SK-N-SH treated with all-trans-retinoic acid at 6 μM for 48 hours (cell line): Measurements from ENCODE around the gene LAD1.

Experiments
- ATAC-seq: fragments of 200-7000 bp; cut with Tn5 transposase; 3 replicates; pipeline ENCODE4 v1.9.1; 2020; ENCODE audit warnings: mild to moderate bottlenecking, moderate library complexity
- ARNTL ChIP-seq: fragments of 450-650 bp; formaldehyde crosslinking; IDR thresholded peaks from 2 replicates; pipeline ENCODE4 v1.5.0; 2020; ENCODE audit warnings: low read depth, mild to moderate bottlenecking, moderate library complexity, borderline replicate concordance
- BACH2 ChIP-seq: fragments of 250-450 bp; sonication (Bioruptor Pico); IDR thresholded peaks from 2 replicates; pipeline ENCODE4 v1.9.0; 2021; ENCODE audit warnings: mild to moderate bottlenecking, borderline replicate concordance
- CSDC2 ChIP-seq: fragments of 250-450 bp; sonication (Bioruptor Pico); IDR thresholded peaks from 2 replicates; pipeline ENCODE4 v1.5.0; 2020; ENCODE audit warnings: mild to moderate bottlenecking, moderate library complexity
- ESRRG ChIP-seq: fragments of 250-450 bp; sonication (Bioruptor Pico); IDR thresholded peaks from 2 replicates; pipeline ENCODE4 v1.6.1; 2021; ENCODE audit warnings: mild to moderate bottlenecking
- GLIS3 ChIP-seq: fragments of 250-450 bp; sonication (Bioruptor Pico); IDR thresholded peaks from 2 replicates; pipeline ENCODE4 v1.5.0; 2020; ENCODE audit warnings: mild to moderate bottlenecking, moderate library complexity
- ISL1 ChIP-seq: fragments of 250-450 bp; sonication (Bioruptor Pico); IDR thresholded peaks from 2 replicates; pipeline ENCODE4 v2.1.2; 2022; ENCODE audit warnings: mild to moderate bottlenecking, moderate library complexity
- PPARA ChIP-seq: fragments of 250-450 bp; sonication (Bioruptor Pico); IDR thresholded peaks from 2 replicates; pipeline ENCODE4 v1.5.0; 2020; ENCODE audit warnings: mild to moderate bottlenecking, borderline replicate concordance
- RARB ChIP-seq: fragments of 250-450 bp; sonication (Bioruptor Pico); IDR thresholded peaks from 2 replicates; pipeline ENCODE4 v1.8.0; 2021; ENCODE audit warnings: mild to moderate bottlenecking, moderate library complexity
- SNAI2 ChIP-seq: fragments of 250-450 bp; sonication (Bioruptor Pico); IDR thresholded peaks from 2 replicates; pipeline ENCODE4 v1.5.0; 2020; ENCODE audit warnings: mild to moderate bottlenecking, moderate library complexity
- TCF4 ChIP-seq: fragments of 250-450 bp; sonication (Bioruptor Pico); IDR thresholded peaks from 2 replicates; pipeline ENCODE4 v1.8.0; 2021; ENCODE audit warnings: mild to moderate bottlenecking, moderate library complexity, borderline replicate concordance
- TOX ChIP-seq: fragments of 250-450 bp; sonication (Bioruptor Pico); IDR thresholded peaks from 2 replicates; pipeline ENCODE4 v1.8.0; 2021; ENCODE audit warnings: mild to moderate bottlenecking, moderate library complexity, borderline replicate concordance
- ZC3H10 ChIP-seq: fragments of 250-450 bp; sonication (Bioruptor Pico); IDR thresholded peaks from 2 replicates; pipeline ENCODE4 v1.5.1; 2021; ENCODE audit warnings: mild to moderate bottlenecking, moderate library complexity
- ZFP3 ChIP-seq: fragments of 250-450 bp; sonication (Bioruptor Pico); IDR thresholded peaks from 2 replicates; pipeline ENCODE4 v1.5.0; 2020; ENCODE audit warnings: mild to moderate bottlenecking, moderate library complexity
- ZFP30 ChIP-seq: fragments of 450-650 bp; formaldehyde crosslinking; IDR thresholded peaks from 2 replicates; pipeline ENCODE4 v1.5.0; 2022; ENCODE audit warnings: mild to moderate bottlenecking, moderate library complexity
- ZNF565 ChIP-seq: fragments of 450-650 bp; formaldehyde crosslinking; conservative IDR thresholded peaks from 2 replicates; pipeline ENCODE4 v1.5.0; 2020; ENCODE audit warnings: low read depth, mild to moderate bottlenecking, moderate library complexity
- ZNF70 ChIP-seq: fragments of 450-650 bp; formaldehyde crosslinking; IDR thresholded peaks from 2 replicates; pipeline ENCODE4 v1.5.0; 2020; ENCODE audit warnings: mild to moderate bottlenecking, moderate library complexity
- ZNF8 ChIP-seq: fragments of 450-650 bp; formaldehyde crosslinking; IDR thresholded peaks from 2 replicates; pipeline ENCODE4 v1.5.0; 2020; ENCODE audit warnings: mild to moderate bottlenecking, moderate library complexity
- TF ChIP-seq, protein P1 (sequence below): fragments of 250-450 bp; sonication (Bioruptor Pico); IDR thresholded peaks from 2 replicates; pipeline ENCODE4 v1.5.0; 2020; ENCODE audit warnings: mild to moderate bottlenecking, moderate library complexity
- TF ChIP-seq, protein P2 (sequence below): fragments of 250-450 bp; sonication (Bioruptor Pico); IDR thresholded peaks from 2 replicates; pipeline ENCODE4 v1.5.1; 2021; ENCODE audit warnings: mild to moderate bottlenecking, moderate library complexity
- TF ChIP-seq, protein P3 (sequence below): fragments of 250-450 bp; sonication (Bioruptor Pico); IDR thresholded peaks from 2 replicates; pipeline ENCODE4 v1.8.0; 2020; ENCODE audit warnings: mild to moderate bottlenecking, moderate library complexity, borderline replicate concordance
- TF ChIP-seq, protein P4 (sequence below): fragments of 250-450 bp; sonication (Bioruptor Pico); IDR thresholded peaks from 2 replicates; pipeline ENCODE4 v1.5.1; 2020; ENCODE audit warnings: low read depth, mild to moderate bottlenecking, moderate library complexity
- TF ChIP-seq, protein P5 (sequence below): fragments of 250-450 bp; sonication (Bioruptor Pico); IDR thresholded peaks from 2 replicates; pipeline ENCODE4 v1.8.0; 2021; ENCODE audit warnings: low read depth, mild to moderate bottlenecking, moderate library complexity, borderline replicate concordance

The LAD1 gene

DNA sequence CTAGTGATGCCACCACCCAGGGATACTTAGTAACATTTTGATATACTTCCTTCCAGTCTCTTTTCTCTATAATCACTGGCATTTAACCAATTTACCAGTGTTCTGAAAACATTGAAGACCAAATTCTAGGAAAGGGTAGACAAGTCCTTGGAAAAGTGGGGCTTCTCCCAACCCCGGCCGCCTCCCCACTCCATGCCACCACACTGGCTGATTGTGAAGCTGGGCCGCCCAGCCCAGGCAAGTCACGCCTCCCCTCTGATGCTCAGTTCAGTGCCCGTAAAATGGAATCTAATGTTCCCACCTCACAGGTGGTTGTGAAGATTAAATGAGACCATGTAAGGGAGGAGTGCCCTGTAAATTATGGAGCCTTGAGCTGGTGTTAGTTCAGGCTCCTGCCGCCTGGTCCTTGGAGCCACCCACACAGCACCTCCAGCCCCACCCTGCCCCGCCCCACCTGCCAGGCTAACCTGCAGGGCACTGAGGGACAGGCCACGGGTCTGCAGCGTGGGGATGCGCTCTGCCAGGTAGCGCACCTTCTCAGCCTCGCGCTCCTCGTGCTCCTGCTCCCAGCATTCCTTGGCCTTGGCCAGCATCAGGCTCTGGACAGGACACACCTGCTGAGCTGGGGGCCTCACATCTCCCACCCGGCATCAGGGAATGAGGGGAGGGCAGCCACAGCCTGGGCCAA, 15.1 kb upstream of the LAD1 start:
- no peak for ATAC-seq

DNA sequence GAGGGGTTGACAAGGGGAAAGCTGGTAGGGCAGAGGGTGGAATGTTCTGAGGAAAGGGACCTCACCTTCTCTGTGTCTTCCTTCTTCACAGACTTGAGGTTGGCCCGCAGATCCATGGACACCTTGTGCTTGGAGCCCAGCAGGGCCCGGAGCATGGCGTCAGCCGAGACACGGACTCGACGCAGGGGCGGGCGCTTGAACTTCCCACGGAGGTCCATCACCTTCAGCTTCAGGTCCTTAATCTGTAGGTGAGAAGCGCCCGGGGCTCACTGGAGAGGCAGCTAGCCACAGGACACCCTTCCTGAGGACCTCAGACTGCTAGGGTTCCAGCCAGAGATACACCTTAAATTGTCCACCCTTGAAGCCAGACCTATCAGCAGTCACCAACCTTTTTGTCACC, 12.2 kb upstream of the LAD1 start:
- ATAC-seq: no peak
- no peak for TF ChIP-seq ARNTL (CRISPR knock-in tag)
- TF ChIP-seq, protein P1, sequence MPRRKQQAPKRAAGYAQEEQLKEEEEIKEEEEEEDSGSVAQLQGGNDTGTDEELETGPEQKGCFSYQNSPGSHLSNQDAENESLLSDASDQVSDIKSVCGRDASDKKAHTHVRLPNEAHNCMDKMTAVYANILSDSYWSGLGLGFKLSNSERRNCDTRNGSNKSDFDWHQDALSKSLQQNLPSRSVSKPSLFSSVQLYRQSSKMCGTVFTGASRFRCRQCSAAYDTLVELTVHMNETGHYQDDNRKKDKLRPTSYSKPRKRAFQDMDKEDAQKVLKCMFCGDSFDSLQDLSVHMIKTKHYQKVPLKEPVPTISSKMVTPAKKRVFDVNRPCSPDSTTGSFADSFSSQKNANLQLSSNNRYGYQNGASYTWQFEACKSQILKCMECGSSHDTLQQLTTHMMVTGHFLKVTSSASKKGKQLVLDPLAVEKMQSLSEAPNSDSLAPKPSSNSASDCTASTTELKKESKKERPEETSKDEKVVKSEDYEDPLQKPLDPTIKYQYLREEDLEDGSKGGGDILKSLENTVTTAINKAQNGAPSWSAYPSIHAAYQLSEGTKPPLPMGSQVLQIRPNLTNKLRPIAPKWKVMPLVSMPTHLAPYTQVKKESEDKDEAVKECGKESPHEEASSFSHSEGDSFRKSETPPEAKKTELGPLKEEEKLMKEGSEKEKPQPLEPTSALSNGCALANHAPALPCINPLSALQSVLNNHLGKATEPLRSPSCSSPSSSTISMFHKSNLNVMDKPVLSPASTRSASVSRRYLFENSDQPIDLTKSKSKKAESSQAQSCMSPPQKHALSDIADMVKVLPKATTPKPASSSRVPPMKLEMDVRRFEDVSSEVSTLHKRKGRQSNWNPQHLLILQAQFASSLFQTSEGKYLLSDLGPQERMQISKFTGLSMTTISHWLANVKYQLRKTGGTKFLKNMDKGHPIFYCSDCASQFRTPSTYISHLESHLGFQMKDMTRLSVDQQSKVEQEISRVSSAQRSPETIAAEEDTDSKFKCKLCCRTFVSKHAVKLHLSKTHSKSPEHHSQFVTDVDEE (CRISPR knock-in tag): no peak
- no peak for TF ChIP-seq ZNF8 (CRISPR knock-in tag)
- TF ChIP-seq RARB (CRISPR knock-in tag): no peak
- TF ChIP-seq TOX: no peak
- no peak for TF ChIP-seq ZFP30
- TF ChIP-seq, protein P2, sequence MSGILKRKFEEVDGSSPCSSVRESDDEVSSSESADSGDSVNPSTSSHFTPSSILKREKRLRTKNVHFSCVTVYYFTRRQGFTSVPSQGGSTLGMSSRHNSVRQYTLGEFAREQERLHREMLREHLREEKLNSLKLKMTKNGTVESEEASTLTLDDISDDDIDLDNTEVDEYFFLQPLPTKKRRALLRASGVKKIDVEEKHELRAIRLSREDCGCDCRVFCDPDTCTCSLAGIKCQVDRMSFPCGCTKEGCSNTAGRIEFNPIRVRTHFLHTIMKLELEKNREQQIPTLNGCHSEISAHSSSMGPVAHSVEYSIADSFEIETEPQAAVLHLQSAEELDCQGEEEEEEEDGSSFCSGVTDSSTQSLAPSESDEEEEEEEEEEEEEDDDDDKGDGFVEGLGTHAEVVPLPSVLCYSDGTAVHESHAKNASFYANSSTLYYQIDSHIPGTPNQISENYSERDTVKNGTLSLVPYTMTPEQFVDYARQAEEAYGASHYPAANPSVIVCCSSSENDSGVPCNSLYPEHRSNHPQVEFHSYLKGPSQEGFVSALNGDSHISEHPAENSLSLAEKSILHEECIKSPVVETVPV (CRISPR knock-in tag): no peak

More for the DNA sequence above, 15.1 kb upstream of the LAD1 start:
- TF ChIP-seq ZNF8 (CRISPR knock-in tag): no peak
- no peak for TF ChIP-seq ZFP3 (CRISPR knock-in tag)
- no peak for TF ChIP-seq RARB (CRISPR knock-in tag)
- TF ChIP-seq TCF4: no peak
- TF ChIP-seq, protein P3, sequence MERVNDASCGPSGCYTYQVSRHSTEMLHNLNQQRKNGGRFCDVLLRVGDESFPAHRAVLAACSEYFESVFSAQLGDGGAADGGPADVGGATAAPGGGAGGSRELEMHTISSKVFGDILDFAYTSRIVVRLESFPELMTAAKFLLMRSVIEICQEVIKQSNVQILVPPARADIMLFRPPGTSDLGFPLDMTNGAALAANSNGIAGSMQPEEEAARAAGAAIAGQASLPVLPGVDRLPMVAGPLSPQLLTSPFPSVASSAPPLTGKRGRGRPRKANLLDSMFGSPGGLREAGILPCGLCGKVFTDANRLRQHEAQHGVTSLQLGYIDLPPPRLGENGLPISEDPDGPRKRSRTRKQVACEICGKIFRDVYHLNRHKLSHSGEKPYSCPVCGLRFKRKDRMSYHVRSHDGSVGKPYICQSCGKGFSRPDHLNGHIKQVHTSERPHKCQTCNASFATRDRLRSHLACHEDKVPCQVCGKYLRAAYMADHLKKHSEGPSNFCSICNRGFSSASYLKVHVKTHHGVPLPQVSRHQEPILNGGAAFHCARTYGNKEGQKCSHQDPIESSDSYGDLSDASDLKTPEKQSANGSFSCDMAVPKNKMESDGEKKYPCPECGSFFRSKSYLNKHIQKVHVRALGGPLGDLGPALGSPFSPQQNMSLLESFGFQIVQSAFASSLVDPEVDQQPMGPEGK (CRISPR knock-in tag): no peak
- no peak for TF ChIP-seq ZNF565 (CRISPR knock-in tag)
- TF ChIP-seq GLIS3 (CRISPR knock-in tag): no peak
- no peak for TF ChIP-seq ZFP30
- no peak for TF ChIP-seq ARNTL (CRISPR knock-in tag)
- TF ChIP-seq, protein P2 (CRISPR knock-in tag): no peak
- TF ChIP-seq BACH2 (CRISPR knock-in tag): no peak
- TF ChIP-seq TOX: no peak
- no peak for TF ChIP-seq ESRRG
- TF ChIP-seq CSDC2: no peak
- no peak for TF ChIP-seq ZNF70 (CRISPR knock-in tag)
- no peak for TF ChIP-seq ISL1 (CRISPR knock-in tag)
- TF ChIP-seq, protein P4, sequence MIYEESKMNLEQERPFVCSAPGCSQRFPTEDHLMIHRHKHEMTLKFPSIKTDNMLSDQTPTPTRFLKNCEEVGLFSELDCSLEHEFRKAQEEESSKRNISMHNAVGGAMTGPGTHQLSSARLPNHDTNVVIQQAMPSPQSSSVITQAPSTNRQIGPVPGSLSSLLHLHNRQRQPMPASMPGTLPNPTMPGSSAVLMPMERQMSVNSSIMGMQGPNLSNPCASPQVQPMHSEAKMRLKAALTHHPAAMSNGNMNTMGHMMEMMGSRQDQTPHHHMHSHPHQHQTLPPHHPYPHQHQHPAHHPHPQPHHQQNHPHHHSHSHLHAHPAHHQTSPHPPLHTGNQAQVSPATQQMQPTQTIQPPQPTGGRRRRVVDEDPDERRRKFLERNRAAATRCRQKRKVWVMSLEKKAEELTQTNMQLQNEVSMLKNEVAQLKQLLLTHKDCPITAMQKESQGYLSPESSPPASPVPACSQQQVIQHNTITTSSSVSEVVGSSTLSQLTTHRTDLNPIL (CRISPR knock-in tag): no peak
- TF ChIP-seq, protein P5, sequence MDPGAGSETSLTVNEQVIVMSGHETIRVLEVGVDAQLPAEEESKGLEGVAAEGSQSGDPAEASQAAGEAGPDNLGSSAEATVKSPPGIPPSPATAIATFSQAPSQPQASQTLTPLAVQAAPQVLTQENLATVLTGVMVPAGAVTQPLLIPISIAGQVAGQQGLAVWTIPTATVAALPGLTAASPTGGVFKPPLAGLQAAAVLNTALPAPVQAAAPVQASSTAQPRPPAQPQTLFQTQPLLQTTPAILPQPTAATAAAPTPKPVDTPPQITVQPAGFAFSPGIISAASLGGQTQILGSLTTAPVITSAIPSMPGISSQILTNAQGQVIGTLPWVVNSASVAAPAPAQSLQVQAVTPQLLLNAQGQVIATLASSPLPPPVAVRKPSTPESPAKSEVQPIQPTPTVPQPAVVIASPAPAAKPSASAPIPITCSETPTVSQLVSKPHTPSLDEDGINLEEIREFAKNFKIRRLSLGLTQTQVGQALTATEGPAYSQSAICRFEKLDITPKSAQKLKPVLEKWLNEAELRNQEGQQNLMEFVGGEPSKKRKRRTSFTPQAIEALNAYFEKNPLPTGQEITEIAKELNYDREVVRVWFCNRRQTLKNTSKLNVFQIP (CRISPR knock-in tag): no peak

DNA sequence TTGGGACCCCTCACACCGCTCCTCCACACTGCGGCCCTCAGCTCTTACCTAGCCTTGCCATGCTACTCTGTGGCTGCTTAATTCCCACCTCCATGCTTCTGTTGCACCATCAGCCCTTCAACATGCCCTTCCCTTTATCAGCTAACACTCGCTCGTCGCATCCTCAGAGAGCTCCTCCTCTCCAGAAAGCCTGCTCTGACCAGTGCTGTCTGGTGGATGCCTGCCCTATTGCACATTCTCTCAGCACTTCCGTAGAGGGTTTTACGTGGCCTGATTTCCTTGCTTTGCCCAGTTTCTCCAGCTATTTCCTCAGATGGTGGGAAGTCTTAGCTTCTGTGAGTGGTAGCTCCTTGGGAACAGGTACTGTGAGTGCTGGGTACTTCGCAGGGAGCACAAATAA, 10.3 kb upstream of the LAD1 start:
- no peak for TF ChIP-seq ZNF70 (CRISPR knock-in tag)
- TF ChIP-seq RARB (CRISPR knock-in tag): no peak
- TF ChIP-seq GLIS3 (CRISPR knock-in tag): no peak
- no peak for TF ChIP-seq ARNTL (CRISPR knock-in tag)
- TF ChIP-seq ISL1 (CRISPR knock-in tag): no peak
- no peak for TF ChIP-seq ZC3H10 (CRISPR knock-in tag)
- TF ChIP-seq ZNF8 (CRISPR knock-in tag): no peak
- TF ChIP-seq ZNF565 (CRISPR knock-in tag): no peak
- no peak for TF ChIP-seq TOX
- no peak for TF ChIP-seq ESRRG
- TF ChIP-seq, protein P2 (CRISPR knock-in tag): no peak
- TF ChIP-seq ZFP3 (CRISPR knock-in tag): no peak
- no peak for TF ChIP-seq PPARA (CRISPR knock-in tag)
- TF ChIP-seq SNAI2 (CRISPR knock-in tag): no peak
- TF ChIP-seq, protein P5 (CRISPR knock-in tag): no peak
- no peak for ATAC-seq
